Endothelial cell (in vitro differentiated cells): ENCODE measurements around the gene ANO2. TPM values are rescaled to one million over a fixed set of nuclear protein-coding genes. Genes with fewer than 3 reads are reported as not detected.

ENCODE experiments used
- DNase-seq: peaks from one replicate; pipeline ENCODE4 v3.0.0; 2021; ENCODE audit warnings: low spot score
- H3K27ac Mint-ChIP-seq: one replicate; pipeline ENCODE4 v1.8.0; 2021; ENCODE audit warnings: mixed read lengths, inconsistent platforms; ENCODE audit not compliant: unreplicated experiment
- H3K27me3 Mint-ChIP-seq: one replicate; pipeline ENCODE4 v1.8.0; 2021; ENCODE audit warnings: mild to moderate bottlenecking, moderate library complexity, mixed read lengths, inconsistent platforms; ENCODE audit not compliant: unreplicated experiment
- H3K36me3 Mint-ChIP-seq: one replicate; pipeline ENCODE4 v1.8.0; 2021; ENCODE audit warnings: mild to moderate bottlenecking, low read depth, mixed read lengths, inconsistent platforms; ENCODE audit not compliant: unreplicated experiment
- H3K4me1 Mint-ChIP-seq: one replicate; pipeline ENCODE4 v1.8.0; 2021; ENCODE audit warnings: mild to moderate bottlenecking, mixed read lengths, inconsistent platforms; ENCODE audit not compliant: unreplicated experiment
- H3K4me3 Mint-ChIP-seq: one replicate; pipeline ENCODE4 v1.8.0; 2021; ENCODE audit warnings: mild to moderate bottlenecking, mixed read lengths, inconsistent platforms; ENCODE audit not compliant: unreplicated experiment
- H3K9me3 Mint-ChIP-seq: one replicate; pipeline ENCODE4 v1.8.0; 2021; ENCODE audit warnings: mixed read lengths, inconsistent platforms; ENCODE audit not compliant: unreplicated experiment
- total RNA-seq: library from RNA; stranded (reverse); fragmentation: NEBNext Ultra II Directional; extraction: Animal tissue kit (Norgen Biotek cat#: 25700); gene quantifications from one replicate; pipeline ENCODE4 v1.2.1, GENCODE V29; 2021; ENCODE audit not compliant: unreplicated experiment
- TF ChIP-seq, protein P1 (sequence below): fragments of 200-600 bp; sonication (generic); IDR thresholded peaks from one replicate; pipeline ENCODE4 v1.5.0; 2021; ENCODE audit warnings: antibody characterized with exemption; ENCODE audit not compliant: unreplicated experiment

Gene ANO2
- total RNA-seq, 1 donor from 2014 or later: 4.5 TPM

DNA sequence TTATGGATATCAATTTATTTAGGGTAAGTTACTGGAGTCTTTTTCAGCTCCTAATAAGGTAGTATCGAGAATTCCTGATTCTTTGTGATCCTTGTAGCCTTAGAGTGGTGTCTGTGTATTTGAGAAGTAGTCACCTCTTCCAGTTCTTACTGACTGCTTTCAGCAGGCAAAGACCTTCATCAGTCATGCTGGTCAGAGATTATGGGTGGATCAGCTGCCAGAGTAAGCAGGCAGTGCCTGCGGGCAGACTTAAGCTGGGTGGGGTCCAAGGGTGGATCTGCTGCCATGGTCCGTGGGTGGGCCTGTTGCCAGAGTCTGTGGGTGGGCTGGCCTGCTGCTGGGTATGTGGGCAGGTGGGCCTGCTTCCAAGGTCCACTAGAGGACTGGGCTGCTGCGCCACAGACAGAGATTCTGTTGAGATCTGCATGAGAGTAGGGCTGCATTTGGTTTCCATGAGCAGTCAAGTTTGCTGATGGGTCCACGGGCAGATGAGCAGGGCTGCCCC lies 188.7 kb downstream of the ANO2 start:
- Mint-ChIP-seq H3K36me3 (no peaks in the 10 kb centered on the region), H3K27ac (no peak overlapping the region), H3K27me3 (peaks cover 1% of the 10 kb centered on the region), H3K4me3 (no peak overlapping the region), H3K9me3 (no peaks in the 10 kb centered on the region), H3K4me1 (no peaks in the 10 kb centered on the region)
- TF ChIP-seq, protein P1, sequence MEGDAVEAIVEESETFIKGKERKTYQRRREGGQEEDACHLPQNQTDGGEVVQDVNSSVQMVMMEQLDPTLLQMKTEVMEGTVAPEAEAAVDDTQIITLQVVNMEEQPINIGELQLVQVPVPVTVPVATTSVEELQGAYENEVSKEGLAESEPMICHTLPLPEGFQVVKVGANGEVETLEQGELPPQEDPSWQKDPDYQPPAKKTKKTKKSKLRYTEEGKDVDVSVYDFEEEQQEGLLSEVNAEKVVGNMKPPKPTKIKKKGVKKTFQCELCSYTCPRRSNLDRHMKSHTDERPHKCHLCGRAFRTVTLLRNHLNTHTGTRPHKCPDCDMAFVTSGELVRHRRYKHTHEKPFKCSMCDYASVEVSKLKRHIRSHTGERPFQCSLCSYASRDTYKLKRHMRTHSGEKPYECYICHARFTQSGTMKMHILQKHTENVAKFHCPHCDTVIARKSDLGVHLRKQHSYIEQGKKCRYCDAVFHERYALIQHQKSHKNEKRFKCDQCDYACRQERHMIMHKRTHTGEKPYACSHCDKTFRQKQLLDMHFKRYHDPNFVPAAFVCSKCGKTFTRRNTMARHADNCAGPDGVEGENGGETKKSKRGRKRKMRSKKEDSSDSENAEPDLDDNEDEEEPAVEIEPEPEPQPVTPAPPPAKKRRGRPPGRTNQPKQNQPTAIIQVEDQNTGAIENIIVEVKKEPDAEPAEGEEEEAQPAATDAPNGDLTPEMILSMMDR: no peak
- no peak for DNase-seq

DNA sequence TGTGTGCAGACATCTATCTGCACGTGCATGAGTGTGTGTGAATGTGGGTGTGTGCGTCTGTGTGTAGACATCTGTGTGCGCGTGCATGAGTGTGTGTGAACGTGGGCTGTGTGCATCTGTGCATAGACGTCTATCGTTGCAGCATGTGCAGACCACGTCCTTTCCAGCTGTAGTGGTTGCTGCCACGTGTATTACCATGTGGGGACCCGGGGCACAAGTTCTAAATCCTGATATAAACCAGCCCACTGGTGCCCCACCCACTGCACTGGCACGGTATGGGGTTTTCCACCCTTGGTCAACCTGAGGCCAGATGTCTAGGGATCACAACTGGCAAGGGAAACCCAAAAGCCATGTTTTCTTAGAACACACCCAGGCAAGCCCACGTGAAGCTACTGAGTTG lies 197.0 kb downstream of the ANO2 start:
- H3K4me1 Mint-ChIP-seq: peaks cover 3% of the 10 kb centered on the region

DNA sequence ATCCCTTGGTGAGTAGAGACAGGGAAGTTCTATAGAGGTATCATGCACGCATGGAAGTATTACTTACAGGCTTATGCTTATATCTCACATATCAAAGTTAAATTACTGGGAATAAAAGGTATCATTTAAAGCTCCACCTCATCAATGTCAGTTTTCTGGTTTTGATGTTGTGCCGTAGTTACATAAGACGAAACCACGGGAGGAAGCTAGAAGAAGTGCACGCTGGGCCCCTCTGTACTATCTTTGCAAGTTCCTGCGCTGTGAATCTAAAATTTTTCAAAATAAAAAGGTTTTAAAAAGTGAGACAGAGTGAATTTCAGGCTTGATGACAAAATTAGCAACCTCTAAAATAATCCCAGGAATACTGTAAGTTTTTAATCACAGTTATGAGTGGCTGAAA lies 198.1 kb downstream of the ANO2 start:
- DNase-seq: no peak
- Mint-ChIP-seq H3K9me3 (no peaks in the 10 kb centered on the region), H3K4me1 (peaks cover 11% of the 10 kb centered on the region), H3K27me3 (no peaks in the 10 kb centered on the region), H3K27ac (no peak overlapping the region), H3K36me3 (no peaks in the 10 kb centered on the region), H3K4me3 (no peak overlapping the region)
- TF ChIP-seq, protein P1: no peak

More for the DNA sequence above, 197.0 kb downstream of the ANO2 start:
- H3K27ac Mint-ChIP-seq: no peak overlapping the region
- peaks cover 1% of the 10 kb centered on the region for H3K27me3 Mint-ChIP-seq
- no peak overlapping the region for H3K4me3 Mint-ChIP-seq
- no peaks in the 10 kb centered on the region for H3K36me3 Mint-ChIP-seq
- TF ChIP-seq, protein P1: no peak
- no peaks in the 10 kb centered on the region for H3K9me3 Mint-ChIP-seq
- DNase-seq: no peak

DNA sequence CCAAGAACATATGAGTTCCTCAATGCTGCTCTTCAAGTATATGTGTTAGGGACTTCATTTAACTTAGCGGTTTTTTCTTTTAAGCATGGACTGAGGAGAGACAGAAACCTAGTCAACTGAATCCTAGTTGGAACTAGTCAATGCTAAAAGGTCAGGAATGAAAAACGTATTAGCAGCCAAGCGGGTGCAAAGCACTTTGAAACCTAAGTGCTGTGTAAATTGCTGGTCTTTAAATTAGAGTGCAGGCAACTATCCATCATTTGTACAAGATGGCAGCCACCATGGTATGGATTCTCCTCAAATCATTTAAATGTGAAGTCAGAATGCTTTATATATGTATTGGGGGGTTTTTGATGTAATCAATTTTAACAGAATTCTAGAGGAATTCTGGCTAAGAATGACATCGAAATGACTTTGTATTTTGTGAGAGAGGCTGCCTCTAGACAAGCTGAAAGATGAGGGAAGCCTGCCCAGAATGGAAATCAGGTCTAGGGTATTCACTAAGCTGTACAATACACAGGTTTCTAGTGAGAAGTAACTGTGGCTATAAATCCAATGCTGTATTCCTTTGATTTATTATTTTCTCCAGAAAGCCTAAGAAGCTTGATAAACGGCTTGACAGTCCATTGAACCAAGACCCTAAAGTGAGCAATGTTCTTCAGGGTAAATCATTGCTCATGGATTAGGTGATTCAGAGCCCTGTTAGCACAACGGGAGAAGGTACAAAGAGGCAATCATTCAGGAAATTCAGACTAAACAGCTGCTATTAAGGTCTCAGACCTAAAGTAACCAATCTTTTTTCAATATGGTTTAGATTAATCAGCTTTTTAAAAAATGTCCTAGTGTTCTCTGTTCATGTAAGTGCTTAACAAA lies 198.8 kb downstream of the ANO2 start:
- H3K36me3 Mint-ChIP-seq: no peaks in the 10 kb centered on the region
- no peaks in the 10 kb centered on the region for H3K27me3 Mint-ChIP-seq
- no peaks in the 10 kb centered on the region for H3K9me3 Mint-ChIP-seq
- H3K4me1 Mint-ChIP-seq: peaks cover 12% of the 10 kb centered on the region
- DNase-seq: no peak
- no peak overlapping the region for H3K27ac Mint-ChIP-seq
- TF ChIP-seq, protein P1: no peak
- H3K4me3 Mint-ChIP-seq: no peak overlapping the region

DNA sequence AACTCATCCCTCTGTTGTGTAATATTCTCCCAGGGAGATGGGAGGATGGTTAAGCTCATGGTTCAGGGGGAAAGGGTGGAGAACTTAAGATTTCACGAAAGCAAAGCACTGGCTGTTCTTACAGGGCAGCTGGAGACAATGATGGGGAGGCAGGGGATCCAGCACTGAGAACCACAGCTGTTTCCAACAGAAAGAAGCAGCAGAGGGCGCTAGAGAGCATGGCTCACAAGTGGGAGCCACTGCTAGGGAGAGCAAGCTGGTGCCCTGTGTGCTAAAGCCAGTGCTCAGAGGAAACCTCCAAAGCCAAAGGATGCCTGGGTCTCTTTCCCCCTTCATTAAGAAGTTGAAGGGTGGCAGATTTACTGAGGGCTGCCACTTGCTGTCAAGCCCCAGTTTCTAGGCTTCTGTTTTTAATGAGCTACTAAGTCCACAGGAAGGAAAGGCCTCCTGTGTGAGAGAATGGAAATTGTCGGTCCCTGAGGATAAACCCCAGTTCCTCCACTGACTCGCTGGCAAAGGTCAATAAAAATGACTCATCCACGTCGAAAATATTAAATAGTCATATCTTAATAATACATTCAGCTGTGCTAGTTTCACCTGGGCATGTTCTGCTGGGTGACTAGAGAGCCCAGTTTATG lies 199.7 kb downstream of the ANO2 start:
- Mint-ChIP-seq H3K27me3 (no peaks in the 10 kb centered on the region), H3K9me3 (no peaks in the 10 kb centered on the region), H3K36me3 (no peaks in the 10 kb centered on the region), H3K4me1 (peaks cover 12% of the 10 kb centered on the region), H3K4me3 (no peak overlapping the region), H3K27ac (no peak overlapping the region)
- TF ChIP-seq, protein P1: peak; percentile 83
- peak; percentile 85 for DNase-seq
